Psoas muscle (tissue), 8 donors: ENCODE results near the gene RPL18A. TPM values are rescaled to one million over a fixed set of nuclear protein-coding genes. Genes with fewer than 3 reads are reported as not detected.

Experiments
- ATAC-seq, 4 donors: fragments of 200-7000 bp; cut with Tn5 transposase; one replicate each; pipeline ENCODE4 v1.9.1; 2020; ENCODE audit warnings: moderate library complexity in 3 of 4, mild to moderate bottlenecking in 2 of 4
- DNase-seq, 2 donors: peaks; one replicate each; pipeline ENCODE4 v3.0.0-alpha.2; 2020
- H3K27ac ChIP-seq: fragments of 200-600 bp; one replicate; pipeline ENCODE4 v1.8.0; 2022
- H3K27me3 ChIP-seq, 3 donors: fragments of 200-600 bp in 1 of 3; one replicate each; pipeline versions ENCODE4 v1.6.1 to v1.8.0; 2013 to 2022; ENCODE audit warnings: low read length in 2 of 3, mild to moderate bottlenecking in 2 of 3, moderate library complexity in 1 of 3; ENCODE audit not compliant: insufficient read depth in 3 of 3
- H3K36me3 ChIP-seq, 2 donors: fragments of 200-600 bp in 1 of 2; one replicate each; pipeline versions ENCODE4 v1.6.1 to v1.8.0; 2013 to 2022; ENCODE audit warnings: low read depth in 1 of 2, mild to moderate bottlenecking in 1 of 2, moderate library complexity in 1 of 2; ENCODE audit not compliant: insufficient read depth in 1 of 2
- H3K4me1 ChIP-seq: fragments of 200-600 bp; one replicate; pipeline ENCODE4 v1.8.0; 2022
- H3K4me3 ChIP-seq: fragments of 200-600 bp; one replicate; pipeline ENCODE4 v1.8.0; 2022; ENCODE audit warnings: mild to moderate bottlenecking
- H3K9me3 ChIP-seq: fragments of 200-600 bp; one replicate; pipeline ENCODE4 v1.8.0; 2022
- CTCF ChIP-seq: fragments of 200-600 bp; IDR thresholded peaks from one replicate; pipeline ENCODE4 v1.8.0; 2022; ENCODE audit warnings: antibody characterized with exemption
- WGBS, 3 donors: extraction: QIAGEN DNeasy Blood & Tissue Kit; methylation state at CpG; one replicate each; pipeline versions ENCODE4 v1.1.6 to v1.1.7; 2013; 5-methylcytosine and 5-hydroxymethylcytosine counted together
- intact Hi-C, 2 donors: fragments of 100-400 bp; cut with DNase I; formaldehyde crosslinking; loops; one replicate each; pipeline versions ENCODE4 v1.11.0 to v1.14.2; 2022
- polyA plus RNA-seq, 3 donors: library from polyadenylated mRNA; stranded (reverse); fragments of 200-250 nt; gene quantifications; one replicate each; pipeline ENCODE4 v1.2.3, GENCODE V29; 2013
- total RNA-seq, 4 donors: library from RNA; stranded (reverse); fragmentation: NEBNext Ultra II Directional in 2 of 4; extraction: Animal tissue kit (Norgen Biotek cat#: 25700) in 2 of 4; gene quantifications; one replicate each; pipeline versions ENCODE4 v1.2.1 to v1.2.4, GENCODE V29; 2021 to 2023
- donor health status: healthy with polysubstance abuse.
- donor health status: DM: no; HTN: no; CAD: no; lungs with moderate emphysema.
- donor health status: Bipolar disorder and iron deficiency.
- donor health status: healthy.
- donor health status: DM: yes; HTN: yes; CAD: no.
- donor health status: DM: no; HTN: no; CAD: no.
- donor health status: DM: no; HTN: no; CAD: no.
- donor health status: DM: yes; HTN: yes; CAD: no.

The RPL18A gene
- total and polyA plus RNA-seq, 7 donors: 1,164 to 3,046 (median 1,735) TPM

- no peak for TF ChIP-seq CTCF
- Histone ChIP-seq H3K36me3 (no peaks in the 10 kb centered on the region), H3K4me3 (no peak overlapping the region), H3K4me1 (no peaks in the 10 kb centered on the region), H3K27ac (no peak overlapping the region), H3K27me3 (peaks cover 0 to 82% (median 16%) of the 10 kb centered on the region in 3 donors), H3K9me3 (no peaks in the 10 kb centered on the region)
- ATAC-seq (no peak), DNase-seq (no peak)
- WGBS, 3 donors: 81 to 88% (median 81%) methylated on average over 9 of the region's 9 CpGs
- intact Hi-C loops: no loop called here
Measured at GRCh38 chr19:17843292-17843827, 16.4 kb upstream of the RPL18A start.

- no peak for TF ChIP-seq CTCF
- Histone ChIP-seq H3K4me1 (no peaks in the 10 kb centered on the region), H3K27me3 (peaks cover 0 to 82% (median 16%) of the 10 kb centered on the region in 3 donors), H3K9me3 (no peaks in the 10 kb centered on the region), H3K4me3 (no peak overlapping the region), H3K27ac (no peak overlapping the region), H3K36me3 (no peaks in the 10 kb centered on the region)
- intact Hi-C loops: no loop called here
- WGBS, 3 donors: 69 to 80% (median 77%) methylated on average over 14 of the region's 14 CpGs
- DNase-seq (no peak), ATAC-seq (no peak)
Measured at GRCh38 chr19:17843908-17844490, 15.7 kb upstream of the RPL18A start.

DNA sequence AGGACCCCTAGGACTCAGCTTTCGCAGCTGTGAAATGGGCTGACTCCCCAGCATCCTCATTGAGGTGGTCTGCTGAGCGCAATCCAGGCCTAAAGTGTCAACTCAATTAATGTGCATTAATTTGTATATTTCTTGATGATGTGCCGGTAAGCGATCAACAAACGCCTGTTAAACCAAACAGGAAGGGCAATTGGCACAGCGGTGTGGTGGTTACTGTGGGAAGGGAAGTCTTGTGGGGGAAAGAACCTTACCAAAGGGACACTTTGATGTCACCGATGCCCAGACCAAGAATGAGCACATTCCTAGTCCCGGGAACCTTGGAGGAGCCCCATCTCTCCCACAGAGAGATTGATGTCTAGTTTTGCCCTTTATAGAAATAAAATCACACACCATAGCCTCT, 13.6 kb upstream of the RPL18A start:
- 86 to 94% (median 86%) methylated on average over 8 of the region's 8 CpGs for WGBS, 3 donors
- H3K27me3 ChIP-seq: peaks cover 0 to 67% (median 10%) of the 10 kb centered on the region in 3 donors
- no peak overlapping the region for H3K4me3 ChIP-seq
- H3K36me3 ChIP-seq: no peaks in the 10 kb centered on the region
- H3K4me1 ChIP-seq: no peaks in the 10 kb centered on the region
- H3K9me3 ChIP-seq: no peaks in the 10 kb centered on the region
- intact Hi-C loops: no loop called here
- ATAC-seq (no peak), DNase-seq (no peak)
- TF ChIP-seq CTCF: no peak
- no peak overlapping the region for H3K27ac ChIP-seq

- H3K9me3 ChIP-seq: no peaks in the 10 kb centered on the region
- no peak for TF ChIP-seq CTCF
- intact Hi-C loops: no loop called here
- 7 to 9% (median 9%) methylated on average over 37 to 40 of the region's 40 CpGs for WGBS, 3 donors
- ATAC-seq (peak in 2 of 4 donors; percentile 19 to 34), DNase-seq (peak in 1 of 2 donors; percentile 58)
- H3K4me1 ChIP-seq: no peaks in the 10 kb centered on the region
- H3K27ac ChIP-seq: peak within 1 kb of the TSS; percentile 41
- H3K4me3 ChIP-seq: peak within 1 kb of the TSS; percentile 56
- no peaks in the 10 kb centered on the region for H3K36me3 ChIP-seq
- peaks cover 0 to 55% (median 5%) of the 10 kb centered on the region in 3 donors for H3K27me3 ChIP-seq
Measured at GRCh38 chr19:17847538-17848366, 12.0 kb upstream of the RPL18A start, which contains the start of gene JAK3. TSS of gene JAK3 (minus strand) at chr19:17847982. CDS start at chr19:17844417, 3,565 bp downstream.
